Ovary (tissue), 9 donors: ENCODE measurements around the gene OGN. TPM values are rescaled to one million over a fixed set of nuclear protein-coding genes. Genes with fewer than 3 reads are reported as not detected.

Experiments
- DNase-seq, 5 donors: peaks; one replicate each; pipeline ENCODE4 v3.0.0-alpha.2; 2019 to 2020
- H3K27ac ChIP-seq, 2 donors: fragments of 200-600 bp; one replicate each; pipeline versions ENCODE4 v1.5.1 to v1.8.0; 2019 to 2022
- H3K27me3 ChIP-seq: fragments of 200-600 bp; one replicate; pipeline ENCODE4 v1.8.0; 2022
- H3K36me3 ChIP-seq: fragments of 200-600 bp; sonication (generic); one replicate; pipeline ENCODE4 v1.5.1; 2019
- H3K4me1 ChIP-seq: one replicate; pipeline ENCODE4 v1.8.1; 2013; ENCODE audit warnings: mild to moderate bottlenecking, moderate library complexity; ENCODE audit not compliant: insufficient read depth
- H3K4me3 ChIP-seq: fragments of 200-600 bp; sonication (generic); one replicate; pipeline ENCODE4 v1.5.1; 2017
- H3K9me3 ChIP-seq, 2 donors: fragments of 200-600 bp in 1 of 2; sonication (generic) in 1 of 2; one replicate each; pipeline versions ENCODE4 v1.5.1 to v1.8.1; 2013 to 2019; ENCODE audit warnings: mild to moderate bottlenecking in 1 of 2, moderate library complexity in 1 of 2
- EP300 ChIP-seq: sonication (generic); formaldehyde crosslinking; IDR thresholded peaks from one replicate; pipeline ENCODE4 v1.6.1; 2017; ENCODE audit warnings: antibody characterized with exemption
- POLR2A ChIP-seq: fragments of 450-650 bp; IDR thresholded peaks from one replicate; pipeline ENCODE4 v1.6.1; 2017; ENCODE audit warnings: antibody characterized with exemption, mild to moderate bottlenecking, moderate library complexity
- WGBS, 3 donors: extraction: QIAGEN DNeasy Blood & Tissue Kit in 1 of 3; methylation state at CpG; one replicate each; pipeline versions ENCODE4 v1.1.5 to v1.1.7; 2013 to 2017; 5-methylcytosine and 5-hydroxymethylcytosine counted together
- intact Hi-C, 4 donors: fragments of 100-400 bp; cut with DNase I; formaldehyde crosslinking; loops; one replicate each; pipeline versions ENCODE4 v1.11.0 to v1.15.1; 2022 to 2023
- polyA plus RNA-seq, 2 donors: library from polyadenylated mRNA; stranded (reverse); fragments of 200-250 nt in 1 of 2; fragments of 350-450 nt in 1 of 2; fragmentation: Illumina TruSeq in 1 of 2; extraction: RNeasy Lipid Tissue Mini Kit (QIAGEN cat#74804) in 1 of 2; gene quantifications; one replicate each; pipeline ENCODE4 v1.2.3, GENCODE V29; 2013 to 2014
- total RNA-seq, 7 donors: library from RNA; depleted of rRNA in 2 of 7; stranded (reverse); fragments of >200 nt in 2 of 7; fragmentation: NEBNext Ultra II Directional in 3 of 7; extraction: Animal tissue kit (Norgen Biotek cat#: 25700) in 3 of 7; gene quantifications; one replicate each; pipeline versions ENCODE4 v1.1.0 to v1.2.4, GENCODE V29; 2016 to 2023
- TF ChIP-seq, protein P1 (sequence below), 3 donors: fragments of 450-650 bp in 2 of 3; fragments of 200-600 bp in 1 of 3; IDR thresholded peaks; one replicate each; pipeline versions ENCODE4 v1.5.1 to v1.8.0; 2016 to 2022; ENCODE audit warnings: antibody characterized with exemption in 3 of 3, mild to moderate bottlenecking in 1 of 3
- donor health status: DM: no; HTN: no; CAD: no; lungs with moderate emphysema.
- donor health status: DM: no; HTN: no; CAD: no.
- donor health status: Bipolar disorder and iron deficiency.
- donor health status: DM: yes; HTN: yes; CAD: no.
- donor health status: DM: no; HTN: no; CAD: no.
- donor health status: DM: yes; HTN: yes; CAD: no.

The OGN gene
- total and polyA plus RNA-seq, 9 donors: 19.3 to 217 (median 63.2) TPM

DNA sequence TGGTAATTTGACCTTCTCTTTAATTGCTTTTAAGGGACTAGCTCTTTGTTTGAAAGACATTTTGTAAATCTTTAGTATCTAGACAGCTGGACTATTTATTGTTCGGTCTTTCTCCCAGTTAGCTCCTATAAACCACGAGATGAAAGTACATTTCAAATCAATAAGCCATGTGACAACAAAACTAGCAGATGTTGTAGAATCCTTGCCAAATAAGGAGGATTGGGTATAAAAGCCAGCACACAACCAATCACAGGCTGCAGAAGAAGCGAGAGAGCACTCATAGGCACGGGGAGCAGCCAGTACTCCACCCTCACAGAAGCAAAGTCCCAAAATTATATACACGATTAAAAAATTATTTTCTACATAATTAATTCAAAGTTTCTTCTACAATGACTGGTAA, 28.0 kb upstream of the OGN start:
- Histone ChIP-seq H3K4me3 (no peak overlapping the region), H3K27ac (peak overlapping the region in 1 of 2 donors; percentile 35), H3K36me3 (no peaks in the 10 kb centered on the region), H3K4me1 (no peaks in the 10 kb centered on the region), H3K27me3 (no peaks in the 10 kb centered on the region), H3K9me3 (no peaks in the 10 kb centered on the region)
- TF ChIP-seq EP300 (no peak), POLR2A (no peak)
- TF ChIP-seq, protein P1, sequence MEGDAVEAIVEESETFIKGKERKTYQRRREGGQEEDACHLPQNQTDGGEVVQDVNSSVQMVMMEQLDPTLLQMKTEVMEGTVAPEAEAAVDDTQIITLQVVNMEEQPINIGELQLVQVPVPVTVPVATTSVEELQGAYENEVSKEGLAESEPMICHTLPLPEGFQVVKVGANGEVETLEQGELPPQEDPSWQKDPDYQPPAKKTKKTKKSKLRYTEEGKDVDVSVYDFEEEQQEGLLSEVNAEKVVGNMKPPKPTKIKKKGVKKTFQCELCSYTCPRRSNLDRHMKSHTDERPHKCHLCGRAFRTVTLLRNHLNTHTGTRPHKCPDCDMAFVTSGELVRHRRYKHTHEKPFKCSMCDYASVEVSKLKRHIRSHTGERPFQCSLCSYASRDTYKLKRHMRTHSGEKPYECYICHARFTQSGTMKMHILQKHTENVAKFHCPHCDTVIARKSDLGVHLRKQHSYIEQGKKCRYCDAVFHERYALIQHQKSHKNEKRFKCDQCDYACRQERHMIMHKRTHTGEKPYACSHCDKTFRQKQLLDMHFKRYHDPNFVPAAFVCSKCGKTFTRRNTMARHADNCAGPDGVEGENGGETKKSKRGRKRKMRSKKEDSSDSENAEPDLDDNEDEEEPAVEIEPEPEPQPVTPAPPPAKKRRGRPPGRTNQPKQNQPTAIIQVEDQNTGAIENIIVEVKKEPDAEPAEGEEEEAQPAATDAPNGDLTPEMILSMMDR (IDR thresholded peaks at IDR 0.05): no peak
- 10 to 22% (median 12%) methylated on average over 5 of the region's 5 CpGs for WGBS, 3 donors
- intact Hi-C loops: loop anchor here in 2 of 4 donors (5.0 to 10.0 kb wide), 2 partner anchors 80 to 202 kb away; no protein-coding TSS in a partner anchor
- DNase-seq: peak in 1 of 5 donors; percentile 39

DNA sequence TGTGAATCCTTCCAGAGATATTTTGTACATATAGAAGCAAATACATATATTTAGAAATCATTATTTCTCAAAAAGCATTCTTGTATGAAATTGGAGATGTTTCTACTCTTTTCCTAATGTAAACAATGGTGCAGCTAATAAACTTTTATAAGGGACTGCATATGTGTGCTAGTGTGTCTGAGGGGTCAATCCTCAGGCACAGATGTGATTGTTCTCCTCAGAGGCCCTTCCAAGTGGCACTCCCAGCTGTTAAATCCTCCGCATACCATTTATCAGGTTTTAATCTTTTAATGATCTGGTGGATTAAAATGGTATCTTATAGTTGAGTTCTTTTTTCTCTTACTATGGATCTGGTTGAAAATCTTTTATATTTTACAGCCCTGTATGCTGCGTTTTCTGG, 25.5 kb upstream of the OGN start:
- H3K4me3 ChIP-seq: no peak overlapping the region
- H3K27me3 ChIP-seq: no peaks in the 10 kb centered on the region
- no peaks in the 10 kb centered on the region for H3K36me3 ChIP-seq
- intact Hi-C loops: loop anchor here in 2 of 4 donors (5.0 to 10.0 kb wide), 3 partner anchors 78 to 205 kb away; no protein-coding TSS in a partner anchor
- H3K9me3 ChIP-seq: no peaks in the 10 kb centered on the region
- no peak for DNase-seq
- H3K27ac ChIP-seq: no peak overlapping the region
- 77 to 97% (median 95%) methylated on average over 2 of the region's 2 CpGs for WGBS, 3 donors
- H3K4me1 ChIP-seq: peaks cover 6% of the 10 kb centered on the region
- TF ChIP-seq EP300 (no peak), POLR2A (no peak)
- TF ChIP-seq, protein P1 (IDR thresholded peaks at IDR 0.05): no peak

DNA sequence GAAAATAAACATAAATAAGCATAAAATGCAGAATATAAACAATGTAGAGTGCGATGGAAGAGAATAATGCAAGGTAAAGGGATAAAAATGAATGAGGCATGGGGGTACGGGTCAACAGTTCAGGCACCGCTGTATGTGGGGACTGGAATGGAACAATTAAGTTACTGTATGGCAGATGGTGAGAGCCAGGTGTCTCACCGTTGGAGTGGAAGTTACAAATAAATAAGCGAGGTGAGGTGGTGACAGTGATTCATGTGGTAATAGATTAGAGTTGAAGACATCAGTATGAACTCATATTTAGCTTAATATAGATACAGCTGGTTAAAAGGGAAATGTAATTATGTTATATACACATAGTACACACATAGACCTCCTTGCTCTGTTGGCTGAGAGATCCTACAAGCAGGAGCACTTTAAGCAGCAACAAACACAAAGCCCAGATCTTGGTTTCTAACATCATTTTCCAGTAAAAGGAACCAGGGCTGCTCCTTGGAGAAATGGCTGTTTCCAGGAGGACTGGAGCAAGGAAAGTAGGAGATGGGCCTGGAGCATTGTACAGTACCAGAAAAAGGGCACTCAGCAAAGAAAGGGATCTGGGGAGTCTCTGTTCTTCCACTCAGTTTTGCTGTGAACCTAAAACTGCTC, 22.2 kb upstream of the OGN start:
- TF ChIP-seq, protein P1 (IDR thresholded peaks at IDR 0.05): no peak
- Histone ChIP-seq H3K27ac (peak overlapping the region in 1 of 2 donors; percentile 60), H3K9me3 (no peaks in the 10 kb centered on the region), H3K4me1 (peaks cover 7% of the 10 kb centered on the region), H3K4me3 (no peak overlapping the region), H3K27me3 (no peaks in the 10 kb centered on the region), H3K36me3 (no peaks in the 10 kb centered on the region)
- intact Hi-C loops: loop anchor here in 1 of 4 donors (5.0 kb wide), 1 partner anchor 84 kb away; no protein-coding TSS in a partner anchor
- 58 to 64% (median 59%) methylated on average over 5 of the region's 5 CpGs for WGBS, 3 donors
- no peak for DNase-seq

DNA sequence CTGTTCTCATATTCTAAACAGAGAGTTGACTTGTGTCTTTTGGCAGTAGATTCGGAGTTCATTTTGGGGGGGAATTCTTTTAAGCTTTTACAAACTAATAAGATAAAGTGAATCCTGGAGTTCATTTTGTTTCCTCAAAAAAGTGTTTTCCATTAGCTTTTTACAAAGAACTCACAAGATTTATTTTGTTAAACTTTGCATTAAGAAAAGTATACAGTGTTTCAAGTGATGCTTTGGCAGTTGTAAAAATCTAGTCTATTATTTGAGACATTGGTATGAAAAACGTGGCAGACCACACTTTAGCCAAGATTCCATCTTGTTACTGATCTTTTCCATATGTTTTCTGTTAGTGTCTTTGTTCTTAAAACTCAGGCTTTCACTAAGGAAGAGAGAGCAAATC, 21.1 kb upstream of the OGN start:
- WGBS, 3 donors: 6 to 12% (median 11%) methylated on average over 2 of the region's 2 CpGs
- H3K27me3 ChIP-seq: no peaks in the 10 kb centered on the region
- intact Hi-C loops: loop anchor here in 1 of 4 donors (5.0 kb wide), 1 partner anchor 83 kb away; no protein-coding TSS in a partner anchor
- no peak for DNase-seq
- no peaks in the 10 kb centered on the region for H3K9me3 ChIP-seq
- no peak overlapping the region for H3K4me3 ChIP-seq
- H3K4me1 ChIP-seq: peaks cover 8% of the 10 kb centered on the region
- no peaks in the 10 kb centered on the region for H3K36me3 ChIP-seq
- H3K27ac ChIP-seq: peak overlapping the region in 1 of 2 donors; percentile 60
- TF ChIP-seq, protein P1 (IDR thresholded peaks at IDR 0.05): no peak
- TF ChIP-seq POLR2A (no peak), EP300 (no peak)
